GM08714 (cell line): Measurements from ENCODE around the gene SLC37A2.

Experiments used
- H3K4me3 ChIP-seq: fragments of 200-500 bp; sonication (Bioruptor generic); 2 replicates; pipeline ENCODE4 v1.5.1; 2014; ENCODE audit warnings: mild to moderate bottlenecking, low read length, inconsistent platforms
- ZNF274 ChIP-seq: IDR thresholded peaks from 2 replicates; pipeline ENCODE4 v1.6.1; 2012; ENCODE audit warnings: mild to moderate bottlenecking, low read depth, low read length

SLC37A2 gene

DNA sequence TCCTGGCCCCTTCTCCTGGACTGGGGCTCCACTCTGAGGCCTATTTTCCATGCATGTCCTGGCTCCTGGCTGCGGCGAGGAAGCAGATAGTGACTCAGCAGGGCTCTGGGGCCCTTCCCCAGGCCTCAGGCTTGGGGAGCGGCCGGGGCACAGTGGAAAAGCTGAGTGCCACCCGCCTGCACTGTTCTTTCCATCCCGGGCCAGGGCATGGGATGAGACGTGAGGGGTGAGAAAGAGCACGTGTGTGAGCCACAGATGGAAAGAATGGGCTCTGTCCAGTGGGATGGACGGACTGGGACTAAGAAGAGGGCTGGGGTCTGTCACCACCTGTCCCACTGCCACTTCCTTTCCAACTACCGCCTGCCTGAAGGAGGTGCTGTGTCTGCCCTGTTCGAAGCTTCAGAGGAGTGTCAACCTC, 12.8 kb downstream of the SLC37A2 start:
- TF ChIP-seq ZNF274, result no peak
- H3K4me3 ChIP-seq, result no peak overlapping the region

- no peak overlapping the region for H3K4me3 ChIP-seq
- TF ChIP-seq ZNF274, result no peak
These were observed 13.4 kb downstream of the SLC37A2 start for GRCh38 chr11:125076378-125076945.

DNA sequence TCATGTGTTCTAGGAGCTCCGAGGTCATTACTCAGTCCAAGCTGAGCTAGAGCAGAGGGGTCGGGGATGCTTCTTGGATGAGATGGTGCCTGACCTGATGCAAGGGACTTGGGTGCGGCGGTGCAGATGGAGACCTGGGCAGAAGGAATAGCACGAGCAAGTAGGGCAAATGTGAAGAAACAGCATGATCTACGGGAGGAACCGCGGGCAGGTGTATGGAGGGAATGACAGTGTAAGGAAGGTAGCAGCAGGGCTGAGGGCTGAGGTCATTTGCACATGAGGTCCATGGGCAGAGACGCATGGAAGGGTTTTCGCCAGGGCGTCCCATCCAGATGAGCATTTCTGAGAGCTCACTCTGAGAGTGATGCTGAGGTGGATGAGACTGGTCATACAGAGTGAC, 14.9 kb downstream of the SLC37A2 start:
- TF ChIP-seq ZNF274, result no peak
- no peak overlapping the region for H3K4me3 ChIP-seq

DNA sequence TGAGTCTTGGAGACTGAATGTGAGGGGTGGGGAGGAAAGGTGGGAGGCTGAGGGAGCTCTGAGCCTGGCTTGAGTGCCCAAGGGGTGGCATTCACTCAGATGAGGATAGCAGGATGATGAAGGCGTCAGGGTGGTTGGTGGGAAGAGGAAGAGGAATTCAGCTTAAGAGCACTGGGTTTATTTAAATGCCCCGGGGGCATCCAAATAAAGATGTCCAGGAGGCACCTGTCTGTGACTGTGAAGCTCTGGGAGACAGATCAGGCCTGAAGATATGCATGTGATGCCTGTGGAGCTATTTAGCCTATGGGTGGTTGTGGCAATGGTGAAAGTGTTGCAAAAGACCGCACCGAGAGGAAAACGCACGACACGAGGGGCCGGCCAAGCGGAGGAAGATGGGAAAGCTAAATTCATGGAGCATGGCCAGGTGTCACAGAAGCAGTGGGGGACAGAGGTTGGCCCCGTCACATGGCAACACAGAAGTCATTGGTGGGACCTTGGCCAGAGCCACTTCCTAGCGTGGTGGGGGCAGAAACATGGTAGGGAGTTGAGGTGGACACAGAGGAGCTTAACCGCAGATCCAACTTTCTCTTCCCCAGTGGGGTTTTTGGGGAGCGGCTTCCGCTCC, 15.5 kb downstream of the SLC37A2 start:
- no peak for TF ChIP-seq ZNF274
- H3K4me3 ChIP-seq, result no peak overlapping the region

DNA sequence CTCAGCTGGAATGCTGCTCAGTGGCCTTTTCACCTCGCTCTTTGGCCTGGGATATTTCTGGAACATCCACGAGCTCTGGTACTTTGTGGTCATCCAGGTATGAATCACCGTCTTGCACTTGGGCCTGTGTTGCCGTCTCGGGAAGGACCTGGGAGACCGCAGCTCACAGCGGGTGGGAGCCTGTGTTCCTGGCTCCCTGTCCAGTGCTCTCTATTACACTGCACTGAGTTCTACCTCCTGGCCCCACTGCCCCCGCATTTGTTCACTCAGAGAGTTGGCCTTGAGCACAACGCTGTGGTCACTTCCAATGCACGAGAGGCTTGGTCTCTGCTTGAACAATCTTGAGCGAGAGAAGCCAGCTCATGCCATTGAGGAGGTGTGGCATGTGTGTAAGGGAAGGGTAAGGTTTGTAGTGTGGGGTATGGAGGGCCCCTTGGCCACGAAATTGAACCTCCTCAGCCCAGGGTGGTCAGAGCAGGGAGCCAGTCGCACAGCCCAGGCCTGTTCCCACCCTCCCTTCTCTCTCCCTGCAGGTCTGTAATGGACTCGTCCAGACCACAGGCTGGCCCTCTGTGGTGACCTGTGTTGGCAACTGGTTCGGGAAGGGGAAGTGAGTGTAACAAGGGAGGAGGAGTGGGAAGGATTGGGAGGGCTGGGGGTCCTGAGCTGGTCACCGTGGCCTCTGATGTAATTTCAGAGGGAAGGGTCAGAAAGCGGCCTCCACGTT, 16.2 kb downstream of the SLC37A2 start:
- no peak for TF ChIP-seq ZNF274
- no peak overlapping the region for H3K4me3 ChIP-seq

GRCh38 chr11:125079878-125080530, 16.9 kb downstream of the SLC37A2 start:
- TF ChIP-seq ZNF274, result no peak
- H3K4me3 ChIP-seq, result no peak overlapping the region

GRCh38 chr11:125080531-125080911, 17.4 kb downstream of the SLC37A2 start:
- no peak overlapping the region for H3K4me3 ChIP-seq
- no peak for TF ChIP-seq ZNF274

DNA sequence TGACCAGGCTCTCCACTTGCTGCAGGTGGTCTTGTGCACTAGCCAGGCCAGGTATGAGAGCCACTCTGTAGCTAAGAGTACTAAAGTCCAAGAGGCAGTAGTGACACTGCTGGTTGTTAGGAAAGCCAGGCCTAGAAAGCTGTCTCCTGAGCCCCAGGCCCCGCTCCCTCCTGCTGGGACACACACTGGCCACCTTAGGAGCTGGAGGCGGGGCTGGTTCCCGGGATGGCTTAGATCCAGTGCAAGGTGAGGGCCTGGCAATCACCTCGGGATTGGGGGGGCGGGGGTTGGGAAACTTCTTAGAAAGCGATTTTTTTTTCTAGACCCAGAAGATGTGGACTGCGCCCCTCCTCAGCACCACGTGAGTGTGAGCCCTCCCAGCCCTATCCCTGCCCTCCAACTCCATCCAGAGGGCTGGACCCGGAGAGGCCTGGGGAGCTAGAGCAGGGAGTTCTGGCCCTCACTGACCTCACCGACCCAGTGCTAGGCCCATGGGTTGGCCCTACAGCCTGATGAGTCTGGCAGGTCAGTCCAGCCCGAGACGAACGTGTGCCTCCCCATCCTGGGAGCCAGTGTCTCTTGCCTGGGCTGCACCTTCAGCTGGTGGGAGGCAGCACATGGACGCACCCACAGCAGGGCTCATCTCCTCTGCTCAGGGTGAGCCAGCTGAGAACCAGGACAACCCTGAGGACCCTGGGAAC, 18.1 kb downstream of the SLC37A2 start:
- no peak overlapping the region for H3K4me3 ChIP-seq
- TF ChIP-seq ZNF274, result no peak

- no peak overlapping the region for H3K4me3 ChIP-seq
- no peak for TF ChIP-seq ZNF274
These were observed 18.9 kb downstream of the SLC37A2 start for GRCh38 chr11:125082040-125082439.

- TF ChIP-seq ZNF274, result no peak
- no peak overlapping the region for H3K4me3 ChIP-seq
These were observed 19.7 kb downstream of the SLC37A2 start for GRCh38 chr11:125082611-125083311.

- no peak overlapping the region for H3K4me3 ChIP-seq
- TF ChIP-seq ZNF274, result no peak
These were observed 20.4 kb downstream of the SLC37A2 start for GRCh38 chr11:125083312-125084056.

- TF ChIP-seq ZNF274, result no peak
- no peak overlapping the region for H3K4me3 ChIP-seq
These were observed 20.9 kb downstream of the SLC37A2 start for GRCh38 chr11:125084057-125084416.

DNA sequence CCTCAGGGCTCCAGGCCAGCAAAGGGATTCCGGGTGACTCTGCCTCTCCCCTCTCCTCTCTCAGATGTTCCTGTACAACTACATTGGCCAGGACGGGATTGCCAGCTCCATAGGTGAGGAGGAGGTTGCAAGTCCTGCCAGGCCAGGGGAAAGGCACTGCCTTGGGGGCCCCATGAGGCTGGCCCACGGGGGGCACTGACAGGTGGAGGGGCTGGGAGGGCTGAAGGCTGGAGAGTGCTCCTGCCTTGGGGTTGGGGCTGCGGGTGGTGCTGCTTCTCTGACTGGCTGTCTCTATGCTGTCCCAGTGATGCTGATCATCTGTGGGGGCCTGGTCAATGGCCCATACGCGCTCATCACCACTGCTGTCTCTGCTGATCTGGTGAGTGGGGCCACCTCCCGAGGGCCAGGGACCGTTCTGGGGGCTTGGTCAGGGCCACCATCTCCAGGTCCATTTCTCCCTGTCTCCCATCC, 21.7 kb downstream of the SLC37A2 start:
- no peak for TF ChIP-seq ZNF274
- no peak overlapping the region for H3K4me3 ChIP-seq
